ENCODE results near the gene GZMM.

DNA sequence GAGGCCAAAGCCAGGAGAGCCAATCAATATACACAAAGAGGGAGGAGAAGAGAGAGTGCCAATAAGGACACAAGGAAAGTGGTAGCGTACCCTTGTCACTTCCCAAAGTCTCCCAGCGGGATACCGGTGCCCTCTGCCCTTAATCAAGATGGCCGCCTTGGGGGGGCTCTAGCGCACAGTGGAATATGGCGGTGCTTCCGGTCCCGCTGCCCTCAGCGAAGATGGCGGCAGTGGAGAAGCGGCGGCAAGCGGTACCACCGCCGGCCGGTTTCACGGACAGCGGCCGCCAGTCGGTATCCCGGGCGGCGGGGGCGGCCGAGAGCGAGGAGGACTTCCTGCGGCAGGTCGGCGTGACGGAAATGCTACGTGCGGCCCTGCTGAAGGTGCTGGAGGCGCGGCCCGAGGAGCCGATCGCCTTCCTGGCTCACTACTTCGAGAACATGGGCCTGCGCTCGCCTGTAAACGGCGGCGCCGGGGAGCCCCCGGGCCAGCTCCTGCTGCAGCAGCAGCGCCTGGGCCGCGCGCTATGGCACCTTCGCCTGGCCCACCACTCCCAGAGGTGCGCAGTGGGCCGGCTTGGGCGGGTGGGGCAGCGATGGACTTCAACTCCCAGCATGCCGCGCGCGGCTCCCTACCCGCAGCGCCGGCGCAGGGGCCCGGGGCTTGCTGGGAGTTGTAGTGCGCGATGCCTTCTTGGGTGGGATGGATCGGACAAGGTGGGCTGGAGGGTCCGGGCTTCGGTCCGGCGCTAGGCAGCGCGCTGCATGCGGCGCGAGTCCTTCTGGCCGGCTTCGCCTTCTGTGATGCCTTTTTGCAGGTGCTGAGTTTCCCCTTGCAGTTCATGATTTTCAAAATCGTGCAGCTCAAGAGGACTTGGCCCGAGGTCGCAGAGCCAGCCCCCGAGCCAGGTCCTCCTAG lies 36.3 kb upstream of the GZMM start, which contains the start of gene TPGS1:
- TF ChIP-seq SIN3A (IDR thresholded peaks at IDR 0.05; ENCODE audit: borderline replicate concordance, insufficient read depth, low read length) (no peak), POLR2AphosphoS5 (IDR thresholded peaks at IDR 0.05; ENCODE audit: low read depth, low read length) (peak; percentile 26)

Data from PFSK-1 (cell line).